Endothelial cell of umbilical vein (primary cell): Measurements from ENCODE around the gene KLHL5. TPM values are rescaled to one million over a fixed set of nuclear protein-coding genes. Genes with fewer than 3 reads are reported as not detected.

ENCODE experiments used
- Bru-seq: library from RNA; stranded (reverse); fragments of 400-500 nt; gene quantifications from one replicate; lab custom pipeline; 2021; lab: Mats Ljungman, UMichigan
- BruChase-seq, 2 experiments: library from RNA; stranded (reverse); fragments of 400-500 nt; gene quantifications; one replicate each; lab custom pipeline; 2021; lab: Mats Ljungman, UMichigan
- BruUV-seq: library from RNA; stranded (reverse); fragments of 400-500 nt; replicated peaks from 2 replicates; lab custom pipeline; 2021; lab: Mats Ljungman, UMichigan
- CTCF ChIA-PET: fragments of 300-600, 350-600 bp; sonication (Branson Sonifier 250); formaldehyde crosslinking; loops from one replicate; lab custom pipeline; 2021; ENCODE audit warnings: antibody characterized with exemption, inconsistent platforms; lab: Charles Lee
- POLR2A ChIA-PET: fragments of 300-600, 350-600 bp; sonication (Branson Sonifier 250); formaldehyde crosslinking; loops from one replicate; lab custom pipeline; 2021; ENCODE audit warnings: antibody characterized with exemption, inconsistent platforms; lab: Charles Lee
- DNase-seq: peaks from one replicate; pipeline ENCODE4 v3.0.0-alpha.2; 2011; ENCODE audit warnings: low read depth, low spot score
- FAIRE-seq: peaks from 2 replicates; lab custom pipeline; 2011; peaks lifted over from hg19 to GRCh38; lab: Jason Lieb, UNC
- H2AFZ ChIP-seq: 2 replicates; pipeline ENCODE4 v1.6.0; 2012; ENCODE audit warnings: low read depth, low read length, control low read depth, inconsistent platforms
- H3K27ac ChIP-seq: 2 replicates; pipeline ENCODE4 v1.5.1; 2011; ENCODE audit warnings: low read depth, mild to moderate bottlenecking, control low read depth, low read length, moderate library complexity; ENCODE audit not compliant: insufficient read depth
- H3K27me3 ChIP-seq, 2 experiments: 2 replicates each; pipeline versions ENCODE4 v1.6.0 to v1.6.1; 2011; ENCODE audit warnings: low read length in 2 of 2, mixed read lengths in 1 of 2; ENCODE audit not compliant: control insufficient read depth in 2 of 2, insufficient read depth in 2 of 2
- H3K36me3 ChIP-seq, 2 experiments: 2 replicates in 1 of 2; 3 replicates in 1 of 2; pipeline ENCODE4 v1.5.1; 2011; ENCODE audit warnings: low read length in 2 of 2, mild to moderate bottlenecking in 1 of 2, moderate library complexity in 1 of 2; ENCODE audit not compliant: control insufficient read depth in 2 of 2, insufficient read depth in 2 of 2; ENCODE audit errors: extremely low read depth in 1 of 2
- H3K4me1 ChIP-seq: 3 replicates; pipeline ENCODE4 v1.5.1; 2011; ENCODE audit warnings: mild to moderate bottlenecking, low read length; ENCODE audit not compliant: control insufficient read depth, insufficient read depth; ENCODE audit errors: extremely low read depth
- H3K4me2 ChIP-seq: 2 replicates; pipeline ENCODE4 v1.6.1; 2011; ENCODE audit warnings: low read length, control low read depth, mixed read lengths; ENCODE audit not compliant: insufficient read depth
- H3K4me3 ChIP-seq, 3 experiments: fragments of 200-600 bp in 1 of 3; sonication (generic), shearing (Covaris generic) in 1 of 3; replicated peaks in 1 of 3; 2 replicates each; pipeline ENCODE4 v1.5.1; 2011 to 2016; ENCODE audit warnings: control low read depth in 3 of 3, low read length in 3 of 3, mild to moderate bottlenecking in 2 of 3, inconsistent platforms in 1 of 3, low read depth in 1 of 3, moderate library complexity in 1 of 3; ENCODE audit not compliant: insufficient read depth in 1 of 3
- H3K79me2 ChIP-seq: 2 replicates; pipeline ENCODE4 v1.6.0; 2012; ENCODE audit warnings: low read length, inconsistent platforms; ENCODE audit not compliant: control insufficient read depth, insufficient read depth
- H3K9ac ChIP-seq: replicated peaks from 2 replicates; pipeline ENCODE3; 2011; ENCODE audit warnings: low read length, control low read depth; ENCODE audit not compliant: insufficient read depth; ENCODE audit errors: extremely low read depth
- H3K9me1 ChIP-seq: replicated peaks from 3 replicates; pipeline ENCODE4 v1.6.0; 2011; ENCODE audit warnings: mild to moderate bottlenecking, low read length; ENCODE audit not compliant: control insufficient read depth, insufficient read depth; ENCODE audit errors: extremely low read depth
- H3K9me3 ChIP-seq: replicated peaks from 2 replicates; pipeline ENCODE4 v1.5.1; 2012; ENCODE audit warnings: low read length, inconsistent platforms; ENCODE audit not compliant: control insufficient read depth, insufficient read depth
- H4K20me1 ChIP-seq: replicated peaks from 2 replicates; pipeline ENCODE3; 2011; ENCODE audit warnings: mild to moderate bottlenecking, low read length; ENCODE audit not compliant: control insufficient read depth, insufficient read depth; ENCODE audit errors: extremely low read depth
- CTCF ChIP-seq, 2 donors: IDR thresholded peaks; 1 replicate in 1 of 2; 2 replicates in 1 of 2; pipeline ENCODE4 v1.5.1; 2011; ENCODE audit warnings: low read length in 2 of 2, mild to moderate bottlenecking in 2 of 2, moderate library complexity in 2 of 2, control low read depth in 1 of 2, inconsistent platforms in 1 of 2, low read depth in 1 of 2; ENCODE audit not compliant: insufficient read depth in 1 of 2; ENCODE audit errors: extremely low read depth in 1 of 2
- EZH2 ChIP-seq: IDR thresholded peaks from 2 replicates; pipeline ENCODE4 v1.6.1; 2012; ENCODE audit warnings: borderline replicate concordance, low read depth, mild to moderate bottlenecking, moderate library complexity, low read length, inconsistent platforms; ENCODE audit not compliant: severe bottlenecking
- FOS ChIP-seq: IDR thresholded peaks from 2 replicates; pipeline ENCODE4 v1.6.1; 2011; ENCODE audit warnings: mild to moderate bottlenecking, low read length, moderate library complexity, borderline replicate concordance; ENCODE audit not compliant: insufficient read depth
- GATA2 ChIP-seq: IDR thresholded peaks from 2 replicates; pipeline ENCODE4 v1.7.0; 2011; ENCODE audit warnings: low read depth, mild to moderate bottlenecking, moderate library complexity, mixed read lengths, low read length; ENCODE audit not compliant: insufficient read length, insufficient read depth
- JUN ChIP-seq: IDR thresholded peaks from 2 replicates; pipeline ENCODE4 v1.6.1; 2011; ENCODE audit warnings: borderline replicate concordance, low read depth; ENCODE audit not compliant: insufficient read length, insufficient read depth
- MAX ChIP-seq: IDR thresholded peaks from 2 replicates; pipeline ENCODE4 v1.6.1; 2011; ENCODE audit not compliant: insufficient read depth, insufficient read length
- MYC ChIP-seq: IDR thresholded peaks from one replicate; pipeline ENCODE4 v1.6.1; 2011; ENCODE audit warnings: mild to moderate bottlenecking, low read depth, low read length
- POLR2A ChIP-seq: IDR thresholded peaks from 2 replicates; pipeline ENCODE4 v1.6.1; 2012; ENCODE audit warnings: low read depth, mild to moderate bottlenecking, control low read depth, low read length
- POLR2AphosphoS5 ChIP-seq: IDR thresholded peaks from 2 replicates; pipeline ENCODE4 v1.6.1; 2012; ENCODE audit warnings: low read depth, mild to moderate bottlenecking, control low read depth, low read length, moderate library complexity; ENCODE audit not compliant: insufficient read depth
- dilution Hi-C: fragments of 300-500 bp; cut with MboI; formaldehyde crosslinking; loops from one replicate; pipeline ENCODE4 v1.15.0; 2019; ENCODE audit warnings: low sequenced_read_pairs; ENCODE audit not compliant: extremely low pct_ligation_motif_present
- intact Hi-C: fragments of 100-400 bp; cut with micrococcal nuclease; formaldehyde crosslinking; loops from one replicate; pipeline ENCODE4 v1.10.0; 2022
- long read RNA-seq: library from polyadenylated mRNA; stranded (forward); transcript quantifications from one replicate; pipeline ENCODE4 v2.0.0, GENCODE V29; 2021
- polyA minus RNA-seq, 3 experiments: library from RNA; depleted of rRNA, polyadenylated mRNA; stranded (reverse); fragments of >200 nt; gene quantifications; 1 replicate in 1 of 3; 2 replicates in 2 of 3; pipeline ENCODE4 v1.2.3, GENCODE V29; 2011
- polyA plus RNA-seq, 4 experiments: library from polyadenylated mRNA; depleted of rRNA in 3 of 4; stranded (reverse) in 3 of 4; unstranded in 1 of 4; fragments of >200 nt; gene quantifications; 2 replicates each; pipeline versions ENCODE4 v1.2.1 to v1.2.3, GENCODE V29; 2011 to 2012; ENCODE audit warnings: missing spikeins in 1 of 4
- total RNA-seq: library from RNA; stranded (reverse); gene quantifications from 2 replicates; pipeline ENCODE4 v1.2.3, GENCODE V29; 2021

Gene KLHL5
- total RNA-seq (54.6 and 64.2 TPM in 2 replicates), polyA plus RNA-seq (23.0 and 32.2 TPM in 2 replicates), polyA minus RNA-seq (78.6 and 84.3 TPM in 2 replicates), Bru-seq, nascent RNA (percentile 83 among the genes with signal in this experiment), BruChase-seq, experiment 1, labeled RNA remaining after a 6-hour chase (percentile 86 among the genes with signal in this experiment), BruChase-seq, experiment 2, labeled RNA remaining after a 2-hour chase (percentile 82 among the genes with signal in this experiment)
- polyA plus RNA-seq (2011; cell fraction: cytosol; rRNA removed), result 35.1 and 36.5 TPM in 2 replicates
- 22.9 and 29.4 TPM in 2 replicates for polyA plus RNA-seq (2011; cell fraction: nucleus; rRNA removed)
- 60.8 and 76.7 TPM in 2 replicates for polyA plus RNA-seq (2012)
- 30.1 TPM for polyA minus RNA-seq (2011; cell fraction: cytosol; rRNA and poly(A)+ RNA removed)
- polyA minus RNA-seq (2011; cell fraction: nucleus; rRNA and poly(A)+ RNA removed), result 27.9 and 36.6 TPM in 2 replicates
- long read RNA-seq, transcript KLHL5-205 (11 exons, 2,926 nt), result major isoform, 98 of 169 reads
- long read RNA-seq, transcript KLHL5-201 (12 exons, 3,425 nt), result minor isoform, 10 of 169 reads
- long read RNA-seq, partial matches to known transcripts, result 25 of 169 reads
- long read RNA-seq, other reads (novel, unspliced or antisense), result 36 of 169 reads

- H3K36me3 ChIP-seq, result no peaks in the 10 kb centered on the region
- no peaks in the 10 kb centered on the region for H3K27me3 ChIP-seq
- no peak for FAIRE-seq
- H3K4me1 ChIP-seq, result no peaks in the 10 kb centered on the region
- peaks cover 28% of the 10 kb centered on the region for H3K79me2 ChIP-seq
- BruUV-seq, result no TSS peak
- no peaks in the 10 kb centered on the region for H4K20me1 ChIP-seq
- H3K9me1 ChIP-seq, result no peaks in the 10 kb centered on the region
- no peak within 1 kb of the TSS for H2AFZ ChIP-seq
- no peak within 1 kb of the TSS for H3K4me3 ChIP-seq
- TF ChIP-seq POLR2A (no peak), JUN (no peak), CTCF (IDR thresholded peaks at IDR 0.05; ENCODE audit: extremely low read depth in 1 of 2, insufficient read depth in 1 of 2, low read depth in 1 of 2, low read length in 2 of 2) (no peak), GATA2 (no peak), FOS (no peak), MYC (no peak), POLR2AphosphoS5 (no peak), MAX (no peak), EZH2 (no peak)
- no peak within 1 kb of the TSS for H3K9ac ChIP-seq
- ChIA-PET CTCF (no interaction called here), POLR2A (no interaction called here)
- no peak within 1 kb of the TSS for H3K27ac ChIP-seq
- dilution Hi-C loops, result no loop called here
- no peak within 1 kb of the TSS for H3K4me2 ChIP-seq
- DNase-seq, result no peak
- H3K9me3 ChIP-seq, result no peaks in the 10 kb centered on the region
- intact Hi-C loops, result no loop called here
These were observed at the start of gene KLHL5 for GRCh38 chr4:39062094-39062769. KLHL5 (plus strand) TSS chr4:39062232; CDS start chr4:39062653, 421 bp downstream.
